MCF 10A (cell line): Measurements from ENCODE around the gene TMEM229B. TPM values are rescaled to one million over a fixed set of nuclear protein-coding genes. Genes with fewer than 3 reads are reported as not detected.

ENCODE experiments used
- BruUV-seq: library from RNA; stranded (reverse); fragments of 400-500 nt; replicated peaks from 2 replicates; lab custom pipeline; 2021; lab: Mats Ljungman, UMichigan
- CTCF ChIA-PET: fragments of 300-600 bp; sonication (Branson Sonifier 250); formaldehyde crosslinking; extraction: SDS; loops from one replicate; lab custom pipeline; 2021; ENCODE audit warnings: antibody characterized with exemption, inconsistent platforms; lab: Yijun Ruan, JAX
- POLR2A ChIA-PET: fragments of 300-600, 350-650 bp; sonication (Branson Sonifier 250); formaldehyde crosslinking; extraction: SDS; loops from one replicate; lab custom pipeline; 2020; ENCODE audit warnings: antibody characterized with exemption, inconsistent platforms; lab: Yijun Ruan, JAX
- DNase-seq: peaks from one replicate; pipeline ENCODE4 v3.0.0-alpha.2; 2018; ENCODE audit not compliant: unreplicated experiment
- H3K27ac Mint-ChIP-seq: one replicate; pipeline ENCODE4 v1.8.0; 2022; ENCODE audit warnings: mild to moderate bottlenecking, low read depth, mixed read lengths; ENCODE audit not compliant: unreplicated experiment
- H3K27me3 Mint-ChIP-seq: one replicate; pipeline ENCODE4 v1.8.0; 2022; ENCODE audit warnings: mixed read lengths; ENCODE audit not compliant: insufficient read depth, unreplicated experiment
- H3K36me3 Mint-ChIP-seq: one replicate; pipeline ENCODE4 v1.8.0; 2022; ENCODE audit warnings: mild to moderate bottlenecking, moderate library complexity, mixed read lengths; ENCODE audit not compliant: insufficient read depth, unreplicated experiment
- H3K4me1 Mint-ChIP-seq: one replicate; pipeline ENCODE4 v1.8.0; 2022; ENCODE audit warnings: mixed read lengths; ENCODE audit not compliant: insufficient read depth, unreplicated experiment
- H3K4me3 Mint-ChIP-seq: one replicate; pipeline ENCODE4 v1.8.0; 2022; ENCODE audit warnings: mild to moderate bottlenecking, moderate library complexity, mixed read lengths; ENCODE audit not compliant: unreplicated experiment
- H3K9me3 Mint-ChIP-seq: one replicate; pipeline ENCODE4 v1.8.0; 2022; ENCODE audit warnings: mixed read lengths; ENCODE audit not compliant: unreplicated experiment
- CTCF ChIP-seq: fragments of 200-600 bp; IDR thresholded peaks from one replicate; pipeline ENCODE4 v1.8.0; 2022; ENCODE audit warnings: antibody characterized with exemption, mild to moderate bottlenecking; ENCODE audit not compliant: unreplicated experiment
- intact Hi-C: fragments of 100-400 bp; cut with micrococcal nuclease; formaldehyde crosslinking; loops from 2 replicates; pipeline ENCODE4 v1.14.1; 2022
- total RNA-seq: library from RNA; stranded (reverse); gene quantifications from 2 replicates; pipeline ENCODE4 v1.2.3, GENCODE V29; 2022

TMEM229B gene
- total RNA-seq, 1 experiment from 2014 or later: 0.37 TPM

DNA sequence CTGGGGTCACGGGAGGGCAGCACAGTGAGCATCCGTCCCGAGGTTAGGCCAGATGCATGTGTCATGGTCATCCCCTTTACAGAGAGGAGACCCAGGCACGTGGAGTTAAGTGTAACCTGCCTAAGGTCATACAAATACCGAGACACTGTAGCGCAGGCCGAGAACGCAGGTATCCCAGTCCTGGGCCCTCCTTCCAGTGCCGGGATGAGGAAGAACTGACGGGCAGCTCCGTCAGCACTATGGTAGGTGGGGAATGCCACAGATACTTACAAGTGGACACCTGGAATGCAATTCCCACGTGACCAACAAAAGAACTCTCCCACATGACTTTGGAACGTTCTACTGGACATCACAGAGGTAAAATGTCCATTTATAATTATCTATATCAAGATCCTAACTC lies 8.7 kb upstream of the TMEM229B start:
- ChIA-PET CTCF (interaction anchor here (1.1 kb wide), 1 partner anchor 31 kb away, joined by 4 read pairs; no protein-coding TSS in a partner anchor), POLR2A (no interaction called here)
- Mint-ChIP-seq H3K27ac (no peak overlapping the region), H3K4me1 (no peaks in the 10 kb centered on the region), H3K4me3 (no peak overlapping the region), H3K27me3 (no peaks in the 10 kb centered on the region), H3K36me3 (no peaks in the 10 kb centered on the region), H3K9me3 (peaks cover 10% of the 10 kb centered on the region)
- no peak for DNase-seq
- intact Hi-C loops: no loop called here
- no TSS peak for BruUV-seq
- TF ChIP-seq CTCF: no peak

GRCh38 chr14:67495827-67496226 lies 7.3 kb upstream of the TMEM229B start:
- no peak for DNase-seq
- Mint-ChIP-seq H3K4me1 (peaks cover 2% of the 10 kb centered on the region), H3K36me3 (no peaks in the 10 kb centered on the region), H3K9me3 (peaks cover 11% of the 10 kb centered on the region), H3K27me3 (no peaks in the 10 kb centered on the region), H3K27ac (no peak overlapping the region), H3K4me3 (no peak overlapping the region)
- ChIA-PET POLR2A (interaction anchor here (0.6 kb wide), 1 partner anchor 14 kb away, joined by 3 read pairs; no protein-coding TSS in a partner anchor), CTCF (no interaction called here)
- BruUV-seq: no TSS peak
- intact Hi-C loops: no loop called here
- no peak for TF ChIP-seq CTCF

GRCh38 chr14:67493092-67493717 lies 4.7 kb upstream of the TMEM229B start:
- DNase-seq: no peak
- Mint-ChIP-seq H3K36me3 (no peaks in the 10 kb centered on the region), H3K27ac (no peak overlapping the region), H3K4me1 (peaks cover 11% of the 10 kb centered on the region), H3K9me3 (peaks cover 11% of the 10 kb centered on the region), H3K27me3 (no peaks in the 10 kb centered on the region), H3K4me3 (no peak overlapping the region)
- ChIA-PET POLR2A (no interaction called here), CTCF (interaction anchor here (0.6 to 1.1 kb wide), 3 partner anchors 12 to 661 kb away, joined by 3 read pairs; no protein-coding TSS in a partner anchor)
- intact Hi-C loops: no loop called here
- BruUV-seq: no TSS peak
- TF ChIP-seq CTCF: no peak

DNA sequence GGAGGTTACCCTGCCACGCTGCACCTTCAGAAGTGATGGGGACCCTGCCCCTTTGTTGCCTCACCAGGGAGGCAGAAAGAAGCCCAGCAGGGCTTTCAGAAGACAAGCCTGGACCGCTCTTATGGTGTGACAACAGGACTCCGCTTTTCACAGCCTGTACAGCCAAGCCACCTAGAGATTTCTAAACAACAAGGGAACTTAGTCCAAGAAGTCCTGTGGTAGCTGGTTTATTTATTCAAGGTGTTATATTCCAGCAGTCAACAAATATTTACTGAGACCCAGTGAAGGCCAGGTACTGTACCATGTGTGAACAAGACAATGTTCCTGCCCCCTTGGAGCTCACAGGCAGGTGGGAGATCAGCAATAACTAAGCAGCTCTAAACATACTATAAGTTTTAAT lies 4.0 kb upstream of the TMEM229B start:
- ChIA-PET CTCF (interaction anchor here (0.6 to 1.1 kb wide), 3 partner anchors 11 to 660 kb away, joined by 3 read pairs; no protein-coding TSS in a partner anchor), POLR2A (no interaction called here)
- TF ChIP-seq CTCF: no peak
- Mint-ChIP-seq H3K36me3 (no peaks in the 10 kb centered on the region), H3K27ac (no peak overlapping the region), H3K4me1 (peaks cover 11% of the 10 kb centered on the region), H3K9me3 (peaks cover 11% of the 10 kb centered on the region), H3K4me3 (no peak overlapping the region), H3K27me3 (no peaks in the 10 kb centered on the region)
- DNase-seq: no peak
- no TSS peak for BruUV-seq
- intact Hi-C loops: no loop called here
